OCI-LY3 (cell line): ENCODE measurements around the gene IDH3G.

Experiments used
- EZH2phosphoT487 ChIP-seq: fragments of 200-600 bp; shearing (Covaris generic); IDR thresholded peaks from 2 replicates; pipeline ENCODE4 v1.6.1; 2018; ENCODE audit warnings: antibody characterized with exemption, mixed run types, low read depth
- TF ChIP-seq, protein P1 (sequence below): fragments of 200-600, 300-600 bp; sonication (generic); IDR thresholded peaks from 2 replicates; pipeline ENCODE4 v1.5.1; 2014; ENCODE audit warnings: antibody characterized with exemption, low read length, low read depth

DNA sequence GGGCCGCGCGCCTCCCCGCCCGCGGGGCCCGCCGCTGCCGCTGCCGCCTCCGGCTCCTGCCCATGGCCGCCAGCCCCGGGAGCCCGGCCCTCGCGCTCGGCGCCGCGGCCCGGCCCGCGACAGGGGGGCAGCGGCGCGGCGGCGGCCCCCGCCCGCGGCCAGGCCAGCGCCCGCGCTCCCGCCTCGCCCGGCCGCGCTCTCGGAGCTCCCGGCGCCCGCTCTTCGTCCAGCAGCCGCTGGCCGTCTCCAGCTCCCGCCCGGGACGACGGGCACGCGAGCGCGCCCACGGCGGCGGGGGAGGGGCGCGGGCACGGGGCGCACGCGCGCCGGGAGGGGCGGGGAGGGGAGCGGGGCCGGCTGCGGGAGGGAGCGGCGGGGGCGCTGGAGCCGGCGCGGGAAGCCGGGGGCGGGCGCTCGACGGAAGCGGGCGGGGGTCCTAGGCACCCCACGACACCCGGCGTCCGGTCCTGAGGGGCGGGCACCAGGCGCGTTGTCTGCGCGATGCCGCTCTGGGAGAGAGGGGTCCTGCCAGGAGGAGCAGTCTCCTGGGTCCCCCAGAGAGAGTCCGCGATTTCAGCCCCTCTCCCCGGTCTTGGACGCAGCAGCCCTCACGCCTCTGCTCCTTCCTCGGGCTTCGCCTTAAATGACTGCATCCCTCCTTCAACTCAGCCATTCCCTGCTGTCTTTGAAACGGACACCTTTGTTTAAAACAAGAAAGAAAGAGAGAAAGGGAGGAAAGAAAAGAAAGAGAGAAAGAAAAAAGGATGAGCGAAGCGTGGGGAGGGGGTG is 36.7 kb upstream of the IDH3G start:
- TF ChIP-seq, protein P1, sequence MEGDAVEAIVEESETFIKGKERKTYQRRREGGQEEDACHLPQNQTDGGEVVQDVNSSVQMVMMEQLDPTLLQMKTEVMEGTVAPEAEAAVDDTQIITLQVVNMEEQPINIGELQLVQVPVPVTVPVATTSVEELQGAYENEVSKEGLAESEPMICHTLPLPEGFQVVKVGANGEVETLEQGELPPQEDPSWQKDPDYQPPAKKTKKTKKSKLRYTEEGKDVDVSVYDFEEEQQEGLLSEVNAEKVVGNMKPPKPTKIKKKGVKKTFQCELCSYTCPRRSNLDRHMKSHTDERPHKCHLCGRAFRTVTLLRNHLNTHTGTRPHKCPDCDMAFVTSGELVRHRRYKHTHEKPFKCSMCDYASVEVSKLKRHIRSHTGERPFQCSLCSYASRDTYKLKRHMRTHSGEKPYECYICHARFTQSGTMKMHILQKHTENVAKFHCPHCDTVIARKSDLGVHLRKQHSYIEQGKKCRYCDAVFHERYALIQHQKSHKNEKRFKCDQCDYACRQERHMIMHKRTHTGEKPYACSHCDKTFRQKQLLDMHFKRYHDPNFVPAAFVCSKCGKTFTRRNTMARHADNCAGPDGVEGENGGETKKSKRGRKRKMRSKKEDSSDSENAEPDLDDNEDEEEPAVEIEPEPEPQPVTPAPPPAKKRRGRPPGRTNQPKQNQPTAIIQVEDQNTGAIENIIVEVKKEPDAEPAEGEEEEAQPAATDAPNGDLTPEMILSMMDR, result no peak
- no peak for TF ChIP-seq EZH2phosphoT487
